GM21825 (cell line): ENCODE measurements around the gene IL1R1.

Experiments used
- ATAC-seq: cut with Tn5 transposase; IDR thresholded peaks from one replicate; pipeline ENCODE4 v1.9.1; 2021; ENCODE audit warnings: mild to moderate bottlenecking, moderate library complexity; ENCODE audit not compliant: unreplicated experiment

The IL1R1 gene

DNA sequence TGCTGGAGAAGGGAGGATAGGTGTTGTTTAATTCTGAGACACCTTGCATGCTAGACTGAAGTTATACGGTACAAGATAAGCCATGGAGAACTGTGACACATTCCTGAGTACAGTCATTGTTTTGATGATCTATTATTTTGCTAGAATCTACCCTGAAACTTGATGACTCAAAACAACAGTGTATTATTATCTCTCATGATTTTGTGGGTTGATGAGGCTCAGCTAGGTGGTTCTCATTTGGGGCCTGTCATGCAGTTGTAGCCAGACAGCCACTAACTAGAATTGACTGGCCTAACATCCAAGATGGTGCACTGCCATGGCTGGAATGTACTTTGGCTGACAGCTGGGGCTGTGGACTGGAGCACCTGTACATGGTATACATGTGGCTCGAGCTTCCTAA is 5.4 kb upstream of the IL1R1 start:
- no peak for ATAC-seq

DNA sequence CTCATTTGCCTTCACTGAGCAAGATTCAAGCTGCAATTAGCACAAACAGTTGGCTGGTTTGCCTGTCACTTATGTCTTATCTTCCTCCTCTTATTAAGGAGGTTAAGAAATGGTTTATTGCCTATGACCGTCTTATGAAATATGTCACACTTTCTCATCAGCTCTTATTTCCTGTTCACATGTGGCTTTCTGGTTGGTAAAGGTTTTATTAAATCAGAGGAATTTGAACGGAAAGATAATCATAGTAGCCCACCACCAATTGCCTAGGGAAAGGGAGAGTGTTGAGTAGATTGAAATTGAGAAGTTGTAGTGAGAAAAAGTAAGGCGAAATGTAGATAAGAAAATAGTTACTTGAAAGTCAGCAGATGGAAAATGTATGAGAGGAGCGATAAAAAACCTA is 4.2 kb upstream of the IL1R1 start:
- no peak for ATAC-seq

DNA sequence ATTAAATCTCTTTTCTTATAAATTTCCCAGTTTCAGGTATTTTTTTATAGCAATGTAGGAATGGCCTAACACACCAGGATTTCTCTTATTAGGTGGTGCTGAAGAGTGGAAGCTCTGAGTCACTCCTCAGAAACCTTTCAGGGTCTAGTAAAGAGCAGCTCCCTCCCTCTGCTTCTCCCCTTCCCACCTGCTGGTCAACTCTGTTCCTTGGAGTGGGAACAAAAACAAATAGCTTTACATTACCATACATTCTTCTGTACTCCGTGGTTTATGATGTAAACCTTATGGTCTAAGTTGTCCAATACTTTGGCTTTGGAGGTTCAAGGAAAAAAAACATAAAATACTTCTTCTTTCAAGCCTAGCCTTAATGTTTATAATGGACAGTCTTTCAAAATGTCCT is 2.7 kb upstream of the IL1R1 start:
- no peak for ATAC-seq

DNA sequence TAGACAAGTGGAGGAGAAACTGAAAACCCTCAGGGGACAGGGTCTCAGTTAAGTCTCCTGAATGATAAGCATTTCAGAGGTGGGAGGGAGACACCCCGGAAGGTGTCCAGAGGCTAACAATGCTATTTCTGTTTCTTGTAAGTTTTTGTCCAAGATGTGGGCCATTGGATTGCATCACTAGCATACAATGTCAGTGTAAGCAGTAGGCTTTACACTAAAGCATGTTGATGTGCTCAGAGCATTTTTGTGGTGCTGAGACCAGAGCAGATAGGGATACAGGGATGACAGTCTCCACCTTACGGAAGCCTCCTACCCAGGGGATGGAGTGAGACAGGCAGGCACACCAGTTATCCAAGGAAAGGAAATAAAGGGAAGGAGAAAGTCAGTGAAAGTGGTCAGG is 2.2 kb upstream of the IL1R1 start:
- no peak for ATAC-seq

DNA sequence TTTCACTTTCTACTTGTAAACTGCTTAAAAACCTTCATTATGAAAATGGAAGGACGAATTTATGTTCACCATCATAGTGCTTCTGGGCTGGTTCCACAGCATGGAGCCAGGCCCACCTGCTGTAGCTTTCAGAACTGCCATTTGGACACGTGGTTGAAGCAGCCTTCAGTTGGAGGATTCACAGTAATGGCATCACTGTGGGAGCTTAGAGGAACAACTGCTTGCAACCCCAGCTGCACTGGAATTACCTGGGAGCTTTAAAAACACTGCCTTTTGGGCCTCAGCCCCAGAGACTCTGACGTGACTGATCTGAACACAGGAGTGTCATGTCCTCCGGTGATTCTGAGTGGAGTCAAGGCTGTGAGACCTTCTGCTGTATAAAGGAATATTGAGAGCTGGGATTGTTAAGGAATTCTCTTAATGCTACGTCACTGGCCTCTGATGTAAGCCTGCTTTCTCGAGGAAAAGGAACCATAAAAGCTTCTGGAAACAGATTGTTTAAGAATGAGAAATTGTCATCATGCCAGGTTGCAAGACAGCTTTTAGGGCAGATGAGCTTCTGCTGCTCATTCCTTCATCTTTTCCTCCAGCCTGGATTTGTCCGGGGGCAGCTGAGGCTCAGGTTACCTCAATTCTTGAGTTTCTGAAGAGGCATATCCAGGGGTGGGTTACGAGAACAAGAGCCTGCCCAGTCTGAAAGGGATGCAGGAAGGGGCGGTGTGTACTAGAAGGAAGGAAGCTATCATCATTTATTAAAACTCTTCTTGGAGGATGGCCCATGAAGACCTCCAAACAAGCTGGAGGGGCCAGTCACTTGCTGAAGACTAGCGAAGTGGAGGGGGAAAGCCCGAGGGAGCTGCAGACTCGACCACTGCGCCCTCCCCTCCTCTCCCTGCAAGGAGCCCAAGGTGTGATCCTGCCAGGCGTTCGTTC is 1.3 kb upstream of the IL1R1 start:
- ATAC-seq = no peak

DNA sequence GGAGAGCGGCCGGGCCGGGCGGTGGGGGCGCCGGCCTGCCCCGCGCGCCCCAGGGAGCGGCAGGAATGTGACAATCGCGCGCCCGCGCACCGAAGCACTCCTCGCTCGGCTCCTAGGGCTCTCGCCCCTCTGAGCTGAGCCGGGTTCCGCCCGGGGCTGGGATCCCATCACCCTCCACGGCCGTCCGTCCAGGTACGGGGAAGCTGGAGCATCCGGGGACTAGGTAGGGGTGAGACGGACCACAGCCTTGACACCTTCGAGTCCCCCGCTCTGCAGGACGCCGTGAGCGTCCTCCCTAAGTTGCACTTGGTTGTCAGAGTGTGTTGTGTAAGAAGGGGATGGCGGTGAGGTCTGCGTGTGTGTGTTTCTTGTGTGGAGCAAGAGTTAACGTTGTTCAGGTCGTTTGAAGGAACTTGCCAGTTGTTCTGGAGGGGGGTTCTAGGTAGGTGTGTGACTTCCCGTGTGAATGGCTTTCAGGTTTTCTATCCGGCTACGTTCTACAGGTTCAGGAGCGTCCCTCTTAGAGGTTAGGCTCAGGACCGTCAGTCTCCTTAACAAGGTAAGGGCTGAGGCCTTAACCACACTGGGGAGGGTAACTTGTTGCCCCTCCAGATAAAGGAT is 393 bp downstream of the IL1R1 start:
- ATAC-seq = no peak

DNA sequence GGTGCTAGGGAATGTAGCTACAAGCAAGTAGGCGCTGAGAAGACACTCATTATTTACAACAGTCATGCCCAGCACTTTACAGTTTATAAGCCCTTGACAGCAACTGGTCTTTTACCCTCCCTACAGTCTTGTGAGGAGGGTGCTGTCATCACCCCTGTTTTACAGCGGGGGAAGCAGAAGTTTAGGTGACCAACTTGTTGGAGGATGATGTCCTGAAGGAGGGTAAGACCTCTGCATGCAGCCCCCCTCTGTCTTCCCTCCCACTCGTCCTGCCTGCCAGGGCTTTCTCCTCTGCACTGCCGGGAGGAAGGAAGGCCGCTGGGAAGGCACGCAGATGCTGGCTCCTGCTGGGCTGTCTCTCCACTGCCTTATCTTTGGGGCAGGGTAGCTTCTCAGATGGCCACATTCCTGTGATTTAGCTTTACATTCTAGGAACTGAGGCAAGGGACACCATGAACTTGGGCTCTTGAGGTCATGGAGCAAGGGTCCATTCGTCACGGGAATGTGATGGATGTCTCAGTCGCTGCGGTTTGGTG is 972 bp downstream of the IL1R1 start:
- ATAC-seq = no peak

DNA sequence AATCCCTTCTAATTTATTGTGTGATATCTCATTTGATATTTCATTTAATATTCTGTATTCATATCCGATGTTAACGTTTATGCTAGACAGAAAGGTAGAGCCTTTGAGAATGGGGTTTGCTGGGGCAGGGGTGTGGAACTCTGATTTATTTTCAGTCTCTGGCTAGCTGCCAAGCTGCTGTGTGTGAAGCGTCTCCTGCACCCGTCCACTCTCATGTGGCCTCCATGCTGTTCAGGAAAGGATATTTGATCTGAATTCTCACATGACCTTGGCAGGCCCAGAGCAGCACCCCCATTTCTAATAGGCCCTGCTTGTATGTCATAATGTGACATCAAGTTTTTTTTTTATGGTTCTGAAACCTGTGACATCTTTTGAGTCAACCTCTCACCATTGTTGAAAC is 1.6 kb downstream of the IL1R1 start:
- no peak for ATAC-seq

DNA sequence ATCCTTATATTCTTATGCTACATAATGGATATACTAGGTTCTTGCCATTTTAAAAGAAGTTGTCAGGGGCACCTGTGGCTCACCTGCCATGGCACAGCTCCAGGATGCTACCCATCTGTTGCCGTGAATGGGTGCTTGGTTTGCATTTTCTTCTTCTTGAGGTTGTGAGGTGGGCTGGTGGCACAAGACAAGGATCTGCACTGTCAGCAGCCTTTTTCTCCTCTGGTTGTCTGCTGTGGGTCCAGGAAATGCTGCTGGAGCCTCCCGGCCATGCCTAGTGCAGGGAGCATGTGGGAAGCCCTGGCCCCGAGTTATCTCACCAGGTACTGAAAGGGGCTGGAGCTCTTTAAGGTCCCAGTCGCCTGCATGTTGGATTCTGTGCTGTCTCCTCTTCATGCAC is 2.6 kb downstream of the IL1R1 start:
- ATAC-seq = no peak

DNA sequence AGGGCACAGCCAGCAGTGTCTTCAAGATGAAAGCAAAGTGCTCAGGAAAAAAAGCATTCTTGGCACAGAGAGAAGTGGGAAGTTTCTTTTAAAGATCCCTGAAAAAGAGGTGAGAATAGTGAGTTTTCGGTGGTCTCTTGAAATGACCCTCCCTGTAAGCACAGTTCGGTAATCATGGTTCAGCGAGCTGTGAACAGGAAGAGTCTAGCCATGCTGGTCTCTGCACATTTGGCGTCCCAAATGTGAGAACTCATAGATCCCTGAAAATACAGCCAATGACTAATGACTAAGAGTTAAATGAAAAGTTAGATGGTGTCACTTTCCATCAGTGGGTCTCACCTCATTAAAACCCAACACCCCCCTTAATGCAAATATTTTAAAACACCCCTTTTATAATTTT is 3.4 kb downstream of the IL1R1 start:
- no peak for ATAC-seq

DNA sequence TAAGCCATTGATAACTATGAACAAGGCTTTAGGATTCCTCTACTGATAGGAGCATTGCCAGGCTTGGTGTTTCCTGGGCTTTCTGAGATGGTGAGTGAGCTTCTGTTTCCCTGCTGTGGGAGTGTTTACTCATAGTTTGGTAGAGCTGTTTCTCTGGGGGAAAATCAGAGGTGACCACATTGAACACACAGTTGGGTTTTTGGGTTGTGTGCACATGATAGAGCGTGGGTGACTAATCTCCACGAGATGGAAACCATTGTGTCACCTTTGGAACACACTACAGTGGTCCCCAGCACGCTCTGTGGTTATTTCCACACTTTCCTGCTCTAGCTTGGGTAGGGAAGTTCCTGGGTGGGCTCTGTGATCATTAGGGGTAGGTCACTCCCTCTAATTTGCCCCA is 5.4 kb downstream of the IL1R1 start:
- no peak for ATAC-seq

DNA sequence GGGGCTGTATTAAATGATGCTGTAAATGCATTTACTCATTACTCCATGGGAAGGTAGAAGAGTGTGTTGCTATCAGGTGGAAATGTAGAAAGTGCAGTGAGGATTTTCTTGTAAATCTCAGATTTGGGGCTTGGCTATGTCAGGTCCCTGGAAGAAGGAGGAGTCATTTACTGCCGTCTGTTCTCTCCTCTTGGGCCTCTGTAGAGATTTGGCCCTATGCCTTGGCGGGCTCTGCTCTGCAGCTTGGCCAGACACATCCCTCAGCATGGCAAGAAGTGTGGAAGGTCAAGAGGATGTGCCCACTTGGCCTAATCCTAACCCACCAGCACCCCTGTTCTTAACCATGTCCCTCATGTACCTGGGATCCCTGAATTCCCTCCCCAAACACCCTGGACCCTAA is 6.7 kb downstream of the IL1R1 start:
- no peak for ATAC-seq

DNA sequence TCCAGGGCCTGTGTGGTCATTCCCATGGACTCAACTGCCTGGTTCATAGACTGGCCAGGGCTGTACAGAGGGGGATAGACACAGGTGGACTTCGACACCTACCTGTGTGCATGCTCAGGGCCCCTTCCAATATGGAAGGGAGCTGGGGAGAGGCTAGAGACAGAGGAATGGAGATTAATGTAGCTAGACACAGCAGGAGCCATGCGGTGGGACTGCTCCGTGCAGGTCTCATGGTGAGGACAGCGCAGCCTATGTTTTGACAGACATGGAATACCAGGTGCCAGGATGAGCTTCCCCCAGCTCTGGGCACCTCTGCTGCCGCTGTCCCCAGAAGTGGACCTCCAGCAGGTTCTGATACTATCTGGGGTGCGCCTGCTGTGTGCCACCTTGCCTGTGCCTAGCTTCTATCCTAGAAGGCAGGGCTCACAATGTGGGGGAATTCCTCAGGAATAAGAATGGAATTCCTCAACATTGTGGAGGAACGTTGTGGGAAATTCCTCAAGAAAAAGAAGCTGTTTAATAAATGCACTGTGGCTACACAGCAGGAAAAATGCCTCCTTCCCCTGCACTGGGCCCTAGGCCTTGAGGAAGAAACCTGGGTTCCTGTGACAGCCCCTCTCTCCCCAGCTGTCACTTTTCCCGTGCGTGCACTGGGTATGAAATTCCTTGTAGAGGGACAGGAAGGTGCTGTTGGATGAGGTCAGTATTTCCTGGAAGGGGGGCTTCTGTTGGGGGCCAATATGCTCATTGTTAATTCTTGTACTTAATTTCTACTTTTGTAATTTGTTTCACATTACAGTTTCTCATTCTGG is 7.3 kb downstream of the IL1R1 start:
- no peak for ATAC-seq

DNA sequence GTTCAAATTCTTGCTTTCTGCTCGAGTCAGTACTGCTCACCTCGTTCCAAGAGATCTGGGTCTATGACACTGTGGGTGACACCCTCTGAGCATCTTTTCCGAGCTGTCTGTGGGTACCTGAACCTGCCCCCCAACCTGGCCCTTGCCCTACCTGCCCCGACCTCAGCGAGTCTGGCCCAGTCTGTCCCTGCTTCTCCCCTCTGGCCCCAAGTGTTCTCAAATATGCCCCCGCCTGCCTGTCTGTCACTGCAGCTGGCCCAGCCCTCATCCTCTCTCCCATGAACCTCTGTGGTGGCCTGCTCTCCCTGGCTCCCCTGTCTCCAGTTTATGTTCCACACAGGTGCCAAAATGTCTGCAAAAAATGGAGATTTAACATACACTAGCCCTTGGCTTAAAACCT is 11.8 kb downstream of the IL1R1 start:
- no peak for ATAC-seq

DNA sequence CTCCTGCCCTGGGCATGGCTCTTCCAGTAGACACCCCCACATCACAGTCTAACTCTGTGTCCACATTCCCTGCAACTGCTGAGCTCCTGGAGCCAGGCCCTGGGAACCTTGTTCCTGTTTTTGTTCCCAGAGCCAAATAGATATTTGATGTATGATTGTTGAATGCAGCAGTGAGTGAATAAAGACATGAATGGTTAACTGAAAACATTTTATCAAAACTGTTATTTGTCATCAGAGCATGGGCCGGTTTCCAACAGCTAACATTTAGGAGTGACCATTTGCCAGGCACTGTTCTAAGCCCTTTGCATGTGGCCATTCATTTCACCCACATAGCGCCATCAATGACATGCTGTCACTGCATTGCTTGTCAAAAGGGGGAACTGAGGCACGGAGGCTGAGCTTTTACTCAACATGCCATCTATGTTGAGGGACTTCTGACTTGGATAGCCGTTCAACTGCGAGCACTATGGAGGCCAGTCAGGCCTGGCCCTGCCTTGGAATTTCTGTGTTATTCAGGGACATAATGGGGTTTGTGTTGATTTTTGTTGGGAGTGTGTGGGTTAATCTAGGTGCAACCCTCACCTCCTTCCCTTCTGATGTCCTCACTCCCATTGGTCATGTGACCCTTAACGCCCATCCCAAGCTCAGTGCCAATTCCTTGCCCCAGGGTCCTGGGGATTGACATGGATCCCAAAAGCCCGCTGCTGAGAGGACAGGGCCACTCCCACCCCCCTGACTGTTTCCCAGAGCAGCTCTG is 12.6 kb downstream of the IL1R1 start:
- no peak for ATAC-seq

DNA sequence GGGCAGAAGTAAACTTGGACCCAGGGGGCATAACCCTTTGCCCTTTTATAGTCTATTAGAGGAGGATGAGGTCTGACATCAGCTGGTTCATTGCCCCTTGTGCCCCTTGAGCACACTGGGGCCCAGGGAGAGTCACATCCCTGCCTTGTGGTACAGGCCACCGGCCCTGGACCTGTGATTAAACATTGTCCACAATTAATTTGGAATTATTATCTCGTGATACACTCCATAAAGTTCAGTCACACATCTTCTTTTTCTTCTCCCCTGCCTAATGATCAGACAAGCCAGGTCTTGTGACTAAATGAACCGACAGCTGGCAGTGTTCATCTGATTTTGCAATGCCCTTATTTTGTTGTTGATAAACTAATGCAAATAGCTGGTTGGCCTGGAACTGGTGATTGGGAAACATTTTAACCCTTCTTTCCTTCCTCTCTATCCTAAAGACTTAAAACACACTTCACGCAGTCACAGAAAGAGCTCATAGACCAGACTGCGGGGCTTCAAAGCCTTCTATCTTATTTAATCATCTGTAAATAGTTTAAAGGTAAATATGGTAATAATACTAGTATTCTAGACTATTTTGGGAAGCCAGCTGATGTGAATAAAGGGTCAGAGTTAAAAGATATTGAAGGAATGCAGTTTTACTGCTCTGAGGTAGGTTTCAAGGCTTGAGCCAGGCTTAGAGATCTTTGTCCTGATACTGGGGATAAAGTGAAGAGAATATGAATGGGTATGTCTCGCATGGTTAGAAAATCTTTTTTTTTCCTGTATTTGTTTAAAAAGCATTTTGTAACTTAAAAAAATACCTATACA is 13.4 kb downstream of the IL1R1 start:
- ATAC-seq = no peak

DNA sequence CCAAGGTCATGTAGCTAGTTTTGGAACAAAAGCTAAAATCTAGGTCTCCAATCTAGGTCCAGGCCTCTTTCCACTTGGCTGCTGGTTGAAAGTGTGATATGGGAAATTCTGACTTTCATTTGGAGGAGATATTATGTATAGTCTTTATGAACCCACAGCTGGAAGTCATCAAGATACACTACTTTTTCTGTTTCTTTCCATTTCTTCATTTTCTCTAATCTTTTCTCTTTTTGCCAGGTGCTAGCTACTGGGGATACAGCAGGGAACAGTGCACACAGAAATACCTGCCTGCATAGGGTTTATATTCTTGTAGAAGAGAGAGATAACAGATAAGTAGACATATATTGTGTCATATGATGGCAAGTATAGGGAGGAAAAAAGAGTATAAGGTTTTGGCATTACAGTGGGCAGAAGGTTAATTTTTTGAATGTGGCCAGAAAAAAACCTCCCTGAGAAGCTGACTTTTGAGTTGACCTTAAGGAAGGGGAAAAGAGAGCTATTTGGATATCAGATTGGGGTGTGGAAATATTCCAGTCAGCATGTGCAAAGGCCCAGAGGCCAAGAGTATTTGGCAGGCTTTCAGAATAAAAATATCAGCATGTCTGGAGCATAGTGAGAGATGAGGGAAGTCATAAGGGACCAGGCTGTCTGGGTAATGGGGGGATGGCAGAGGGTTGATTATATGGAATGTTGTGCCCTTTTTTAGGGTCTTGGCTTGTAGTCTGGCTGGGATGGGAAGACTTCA is 15.6 kb downstream of the IL1R1 start:
- ATAC-seq = no peak

DNA sequence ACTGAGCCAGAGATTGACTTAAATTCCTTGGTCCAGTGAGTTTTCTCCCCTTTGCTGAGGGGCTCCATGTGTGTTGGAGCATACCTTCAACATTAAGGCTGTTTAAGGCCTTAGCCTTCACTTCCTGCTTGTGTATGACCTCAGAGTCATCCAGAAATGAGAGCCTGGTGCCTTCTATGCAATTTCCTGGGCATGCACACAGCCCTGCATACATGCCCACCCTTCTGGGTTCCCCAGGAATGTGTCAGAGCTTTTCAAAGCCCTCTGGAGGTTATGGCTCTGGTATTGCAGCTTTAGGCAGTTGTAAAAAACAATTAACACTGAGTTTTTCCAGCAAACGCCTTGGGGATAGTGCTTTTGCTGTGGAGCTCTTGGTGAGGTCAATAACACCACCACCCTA is 16.7 kb downstream of the IL1R1 start:
- no peak for ATAC-seq

DNA sequence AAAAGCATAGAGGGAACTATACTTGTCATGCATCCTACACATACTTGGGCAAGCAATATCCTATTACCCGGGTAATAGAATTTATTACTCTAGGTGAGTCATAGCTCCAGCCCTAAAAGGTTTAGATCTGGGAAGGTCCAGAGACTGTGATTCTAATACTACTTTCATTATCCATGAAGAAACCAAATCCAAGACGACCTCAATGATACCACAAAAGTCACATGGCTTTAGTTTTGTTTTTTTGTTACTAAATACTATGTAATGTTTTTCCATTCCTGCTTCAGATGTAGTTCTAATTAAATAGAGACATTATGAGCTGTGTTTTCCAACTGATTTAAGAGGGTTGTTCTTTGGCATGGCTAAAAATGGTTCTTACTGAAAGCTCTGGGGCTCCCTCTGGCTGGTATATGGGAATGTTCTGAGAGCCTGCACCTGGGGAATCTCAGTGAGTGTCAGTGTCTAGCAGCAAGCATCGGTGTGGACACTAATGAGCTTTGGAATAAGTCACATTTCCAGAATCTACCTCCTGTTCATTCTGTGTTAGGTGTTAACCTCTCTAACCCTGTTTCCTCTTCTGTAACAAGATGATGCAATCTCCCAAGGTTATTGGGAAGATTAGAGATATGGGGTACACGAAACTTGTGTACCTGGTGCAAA is 23.8 kb downstream of the IL1R1 start:
- no peak for ATAC-seq
